Hematopoietic multipotent progenitor cell treated with erythropoietin and hydrocortisone succinate and interleukin-3 and kit ligand, for 8 days (in vitro differentiated cells): ENCODE measurements around the gene CCDC195.

Experiments
- DNase-seq: peaks from one replicate; pipeline ENCODE4 v3.0.0-alpha.2; 2015

CCDC195 gene

GRCh38 chr2:224716201-224716600 is at the start of gene CCDC195:
Gene CCDC195, minus strand, starts transcription at chr2:224716365. Its CDS starts 0 bp downstream, at chr2:224716365.
- no peak for DNase-seq

GRCh38 chr2:224764565-224765236 is 48.5 kb upstream of the CCDC195 start:
- DNase-seq, result no peak

DNA sequence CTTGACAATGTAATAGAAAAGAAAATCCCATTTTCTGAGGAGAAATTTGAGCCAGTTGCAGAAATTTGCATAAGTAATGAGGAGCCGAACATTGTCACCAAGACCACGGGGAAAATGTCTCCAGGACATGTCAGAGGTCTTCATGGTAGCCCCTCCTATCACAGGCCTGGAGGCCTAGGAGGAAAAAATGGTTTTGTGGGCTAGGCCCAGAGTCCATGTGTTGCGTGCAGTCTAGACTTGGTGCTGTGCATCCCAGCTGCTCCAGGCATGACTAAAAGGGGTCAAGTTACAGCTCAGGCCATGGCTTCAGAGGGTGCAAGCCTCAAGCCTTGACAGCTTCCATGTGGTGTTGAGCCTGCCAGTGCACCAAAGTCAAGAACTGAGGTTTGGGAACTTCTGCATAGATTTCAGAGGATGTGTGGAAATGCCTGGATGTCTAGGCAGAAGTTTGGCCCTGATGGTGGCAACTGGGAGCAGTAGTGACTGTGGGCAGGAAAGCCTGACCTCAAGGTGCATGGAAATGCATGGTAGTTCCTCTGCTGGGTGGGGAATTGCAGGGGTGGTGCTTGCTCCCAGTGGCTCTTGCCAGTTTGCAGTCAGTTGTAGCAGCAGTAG is 41.9 kb upstream of the CCDC195 start:
- DNase-seq, result no peak

DNA sequence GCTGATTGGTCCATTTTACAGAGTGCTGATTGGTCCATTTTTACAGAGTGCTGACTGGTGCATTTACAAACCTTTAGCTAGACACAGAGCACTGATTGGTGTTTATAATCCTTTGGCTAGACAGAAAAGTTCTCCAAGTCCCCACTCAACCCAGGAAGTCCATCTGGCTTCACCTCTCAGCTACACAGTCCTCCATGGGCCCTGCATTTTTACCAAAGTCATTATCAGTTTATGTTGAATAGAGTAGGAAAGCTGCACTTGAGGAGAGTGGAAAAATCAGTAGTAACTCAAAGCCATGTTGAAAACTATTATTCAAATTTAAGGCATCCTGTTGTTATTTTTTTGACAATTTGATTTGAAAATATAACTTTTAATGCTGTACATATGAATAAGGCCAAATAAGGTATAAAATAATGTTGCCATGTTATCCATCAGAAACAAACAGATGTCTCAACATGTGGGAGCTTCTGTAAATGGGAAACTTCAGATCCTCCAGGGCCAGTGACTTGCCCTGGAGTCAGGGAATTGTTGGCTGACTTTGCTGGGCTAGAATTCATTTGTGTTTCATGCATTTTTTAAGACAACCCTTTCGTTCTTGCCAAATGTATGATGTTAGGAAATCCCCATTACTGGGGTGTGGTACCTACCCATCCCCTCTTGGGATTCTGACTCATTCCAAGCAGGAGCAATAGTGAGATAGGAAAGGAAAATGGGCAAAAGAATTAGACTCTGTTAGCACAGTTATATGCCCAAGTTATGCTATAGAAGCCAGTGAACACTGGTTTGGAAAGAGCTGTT is 37.8 kb upstream of the CCDC195 start:
- no peak for DNase-seq

DNA sequence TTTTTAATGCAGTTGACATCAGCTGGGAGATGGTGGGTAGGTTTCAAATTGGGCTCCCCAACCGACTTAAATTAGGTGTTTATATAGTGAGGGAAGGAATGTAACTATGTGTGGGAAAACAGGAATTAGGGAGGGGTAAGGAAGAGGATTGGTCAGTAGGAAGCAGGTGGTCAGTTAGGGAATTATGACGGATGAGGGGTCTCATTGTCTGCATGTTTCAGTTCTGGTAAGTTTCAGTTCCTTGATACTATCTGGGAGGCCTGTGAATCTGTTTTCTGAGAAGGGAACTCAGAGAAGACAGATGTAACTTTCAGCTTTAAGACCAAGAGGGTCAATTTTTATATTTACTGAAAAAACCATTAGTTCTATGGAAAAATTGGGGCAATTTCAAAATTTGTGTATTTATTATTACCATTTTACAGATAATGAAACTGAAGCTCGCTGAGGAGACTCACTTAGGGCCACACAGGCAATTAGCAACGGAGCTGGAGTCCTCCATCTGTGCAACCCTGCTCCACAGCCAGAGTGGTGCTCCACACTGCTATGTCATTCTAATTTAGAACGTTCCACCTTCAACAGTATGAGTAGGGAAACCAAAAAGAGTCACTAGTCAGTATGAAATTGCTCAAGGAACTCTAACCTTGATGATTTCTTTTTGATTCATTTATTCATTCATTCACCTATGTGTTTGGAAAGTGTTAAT is 36.0 kb upstream of the CCDC195 start:
- DNase-seq, result no peak

- no peak for DNase-seq
Measured at GRCh38 chr2:224749136-224749535, 33.0 kb upstream of the CCDC195 start.

DNA sequence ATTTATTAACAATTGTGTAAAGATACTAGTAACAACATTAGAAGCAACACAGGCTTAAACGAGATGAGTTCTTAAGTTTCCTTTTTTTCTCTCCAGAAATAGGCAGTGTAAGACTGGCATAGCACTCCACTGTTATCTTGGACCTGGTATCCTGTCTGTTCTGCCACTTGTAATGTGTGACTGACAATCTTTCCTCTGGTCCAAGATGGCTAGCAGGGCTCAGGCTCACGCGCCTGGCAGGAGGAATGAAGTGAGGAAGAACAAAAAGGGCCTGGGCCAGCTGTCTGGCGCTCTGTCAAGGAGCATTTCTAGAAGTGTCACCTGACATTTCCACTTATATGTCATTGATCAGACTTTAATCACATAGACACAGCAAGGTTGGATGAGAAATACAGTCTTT is 31.6 kb upstream of the CCDC195 start:
- DNase-seq, result no peak

GRCh38 chr2:224736227-224736626 is 20.1 kb upstream of the CCDC195 start:
- DNase-seq, result no peak

GRCh38 chr2:224734949-224735348 is 18.8 kb upstream of the CCDC195 start:
- DNase-seq, result no peak

- no peak for DNase-seq
Measured at GRCh38 chr2:224731665-224732064, 15.5 kb upstream of the CCDC195 start.

GRCh38 chr2:224729435-224729834 is 13.3 kb upstream of the CCDC195 start:
- DNase-seq, result no peak

GRCh38 chr2:224724331-224724730 is 8.2 kb upstream of the CCDC195 start:
- no peak for DNase-seq

DNA sequence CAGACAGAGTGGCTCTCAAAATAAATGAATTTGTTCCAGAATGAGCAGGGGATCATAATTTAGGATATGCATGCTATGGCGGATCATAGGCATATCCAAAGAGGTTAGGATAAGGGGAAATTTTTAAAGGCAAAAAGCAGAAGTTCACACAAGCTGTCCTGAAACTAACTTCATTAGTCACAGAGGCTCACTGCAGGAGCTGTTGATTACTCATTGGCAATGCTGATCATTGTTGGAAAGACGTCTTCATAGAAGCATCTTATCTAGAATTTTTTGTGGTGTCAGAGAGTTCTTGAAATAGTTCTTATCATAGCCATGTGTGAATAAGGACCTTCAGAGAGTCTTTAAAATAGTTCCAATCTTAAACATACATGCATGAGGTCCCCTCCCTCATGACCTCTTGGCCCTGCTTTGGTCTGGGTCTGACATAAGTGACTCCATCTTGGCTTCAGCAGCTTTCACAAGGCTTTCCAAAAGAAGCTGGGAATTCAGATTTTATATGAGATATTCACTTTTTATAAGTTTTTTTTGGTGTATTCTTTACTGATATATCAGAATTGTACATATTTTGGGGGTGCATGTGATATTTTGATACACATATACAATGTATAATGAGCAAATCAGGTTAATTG is 7.5 kb upstream of the CCDC195 start:
- no peak for DNase-seq

DNA sequence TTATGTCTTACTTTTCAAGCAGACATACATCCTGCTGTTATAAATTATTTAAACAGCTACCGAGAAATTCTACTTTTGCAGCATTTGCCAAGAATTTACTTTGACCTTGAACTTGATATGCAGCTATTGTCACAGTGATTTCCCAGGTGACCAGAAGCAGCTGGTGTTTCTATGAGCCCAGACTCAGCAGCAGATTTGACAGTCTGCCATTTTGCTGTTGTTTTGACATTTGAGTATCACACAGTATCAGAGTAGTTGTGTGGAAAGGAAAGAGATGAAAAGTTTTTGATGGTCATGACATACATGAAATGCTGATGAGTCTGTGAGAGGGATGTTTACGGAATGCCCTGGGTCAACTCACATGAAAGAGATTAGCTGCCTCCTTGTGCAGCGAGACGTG is 6.6 kb upstream of the CCDC195 start:
- DNase-seq, result no peak

DNA sequence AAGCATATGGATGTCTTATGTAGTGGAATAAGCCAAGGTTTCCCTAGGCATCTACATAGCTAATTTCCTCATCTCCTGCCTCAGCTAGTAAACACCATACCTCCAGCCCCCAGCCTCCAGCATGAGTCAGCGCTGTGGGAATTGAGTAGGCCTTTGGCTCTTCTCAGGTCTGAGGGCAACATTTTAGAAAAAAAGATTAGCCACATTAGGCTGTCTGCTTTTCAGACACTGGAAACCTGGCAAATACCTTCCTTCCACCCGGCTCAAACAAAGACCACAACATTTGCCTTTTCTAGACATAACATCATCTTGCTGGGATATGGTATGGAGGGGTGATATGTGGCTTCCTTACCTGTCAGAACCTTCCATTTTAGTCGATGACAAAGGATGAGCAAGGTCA is 6.1 kb upstream of the CCDC195 start:
- no peak for DNase-seq

GRCh38 chr2:224716921-224717320 is 756 bp upstream of the CCDC195 start:
- DNase-seq, result no peak

DNA sequence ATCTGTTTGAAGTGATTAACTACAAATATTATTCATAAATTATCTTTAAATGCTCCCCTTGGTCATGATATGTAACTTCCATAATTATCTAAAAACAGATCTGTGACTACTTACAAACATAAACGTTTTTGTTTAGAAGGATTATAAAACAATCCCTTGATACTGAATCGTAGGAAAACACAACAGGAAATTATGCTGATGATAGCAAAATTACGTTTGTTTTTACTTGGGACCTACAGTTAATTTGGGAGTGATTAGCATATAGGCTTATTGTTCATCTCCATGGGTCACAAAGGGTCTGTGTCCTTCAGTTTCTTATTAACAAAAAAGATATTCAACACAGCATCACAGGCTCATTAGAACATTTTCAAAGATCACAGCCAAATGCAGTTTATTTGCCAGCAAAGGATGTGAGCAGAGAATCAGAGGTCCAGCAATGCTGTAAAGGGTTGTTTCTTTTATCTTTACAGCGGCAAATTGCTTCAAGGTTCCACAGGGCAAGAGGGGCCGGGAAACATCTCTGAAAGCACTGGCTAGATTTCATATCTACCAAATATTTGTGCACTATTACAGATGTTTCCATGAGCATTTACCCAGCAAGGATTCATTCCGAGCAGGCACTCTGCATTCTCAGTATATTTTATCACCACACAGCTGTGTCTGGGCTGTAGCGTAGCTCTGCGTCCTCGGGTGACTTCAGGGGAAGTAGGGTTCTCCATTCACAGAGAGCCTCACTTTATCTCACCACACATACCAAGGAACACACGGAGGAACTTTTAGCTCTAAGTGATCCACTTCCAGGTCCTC is 4.1 kb downstream of the CCDC195 start:
- no peak for DNase-seq

- no peak for DNase-seq
Measured at GRCh38 chr2:224711381-224711780, 4.8 kb downstream of the CCDC195 start.

- no peak for DNase-seq
Measured at GRCh38 chr2:224709301-224709700, 6.9 kb downstream of the CCDC195 start.

GRCh38 chr2:224694502-224694901 is 21.7 kb downstream of the CCDC195 start:
- DNase-seq, result no peak

- DNase-seq, result no peak
Measured at GRCh38 chr2:224691563-224691962, 24.6 kb downstream of the CCDC195 start.

- no peak for DNase-seq
Measured at GRCh38 chr2:224690868-224691267, 25.3 kb downstream of the CCDC195 start.
